ENCODE measurements around the gene MTREX.

MTREX gene

DNA sequence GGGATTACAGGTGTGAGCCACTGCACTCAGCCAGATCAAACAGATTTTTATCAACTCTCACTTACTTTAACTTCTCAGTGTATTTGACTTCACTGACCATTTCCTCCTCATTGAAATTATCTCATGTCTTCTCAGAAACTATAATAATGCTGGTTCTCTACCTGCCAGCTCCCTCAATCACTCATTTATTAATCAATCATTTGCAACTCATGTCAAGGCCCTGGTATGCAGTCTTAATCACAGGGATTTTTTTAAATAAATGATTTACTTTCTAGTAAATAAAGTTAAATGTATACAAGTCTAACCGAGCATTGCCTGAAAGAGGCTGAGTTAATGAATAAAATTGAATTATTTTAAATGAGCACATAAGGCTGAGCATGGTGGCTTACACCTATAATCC lies 163.7 kb downstream of the MTREX start:
- FAIRE-seq (no peak), DNase-seq (ENCODE audit: insufficient read length, low spot score) (no peak)
- TF ChIP-seq POLR2A (IDR thresholded peaks at IDR 0.05; ENCODE audit: low read depth, low read length): no peak

DNA sequence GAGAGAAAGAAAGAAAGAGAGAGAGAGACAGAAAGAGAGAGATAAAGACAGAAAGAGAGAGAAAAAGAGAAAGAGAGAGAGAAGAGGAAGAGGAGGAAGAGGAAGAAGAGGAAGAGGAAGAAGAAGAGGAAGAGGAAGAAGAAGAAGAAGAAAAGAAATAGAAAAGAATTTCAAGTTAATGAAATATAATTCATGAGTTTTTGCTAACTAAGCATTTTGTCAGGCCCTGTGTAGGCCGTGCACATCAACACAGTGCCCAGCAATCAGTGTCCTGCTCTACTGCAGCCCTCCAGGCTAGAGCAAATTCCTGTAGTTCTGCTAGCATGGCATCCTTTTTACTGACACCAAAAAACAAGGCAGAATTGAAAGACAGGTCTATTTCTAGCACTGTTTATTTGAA lies 164.9 kb downstream of the MTREX start:
- FAIRE-seq (no peak), DNase-seq (ENCODE audit: insufficient read length, low spot score) (no peak)
- no peak for TF ChIP-seq POLR2A (IDR thresholded peaks at IDR 0.05; ENCODE audit: low read depth, low read length)

Data from H54 (cell line).